Vagina (tissue), 2 donors: ENCODE measurements around the gene PARM1.

ENCODE experiments used
- CTCF ChIP-seq, 3 experiments: fragments of 450-650 bp in 2 of 3; fragments of 200-600 bp in 1 of 3; sonication (generic) in 1 of 3; IDR thresholded peaks; one replicate each; pipeline ENCODE4 v1.5.1; 2017 to 2019; ENCODE audit warnings: antibody characterized with exemption in 3 of 3, mild to moderate bottlenecking in 2 of 3, moderate library complexity in 2 of 3
- POLR2A ChIP-seq, 2 donors: fragments of 450-650 bp; IDR thresholded peaks; one replicate each; pipeline ENCODE4 v1.6.1; 2017; ENCODE audit warnings: antibody characterized with exemption in 2 of 2, mild to moderate bottlenecking in 2 of 2, moderate library complexity in 2 of 2

GRCh38 chr4:74997948-74998729 lies 65.2 kb downstream of the PARM1 start:
- TF ChIP-seq CTCF (IDR thresholded peaks at IDR 0.05) (no peak), POLR2A (IDR thresholded peaks at IDR 0.05) (no peak)
